T-helper 17 cell (primary cell): ENCODE results near the gene FBXO48. TPM values are rescaled to one million over a fixed set of nuclear protein-coding genes. Genes with fewer than 3 reads are reported as not detected.
A peak's percentile ranks its signal among the peaks of the same experiment; 100 is the strongest.
"Not testable (repeated sequence)": the region's sequence is repeated elsewhere in the genome, so short reads cannot be mapped to it uniquely, and the experiment has no call there.

Experiments used
- ATAC-seq: fragments of 150-1000 bp; cut with Tn5 transposase; 2 replicates; pipeline ENCODE4 v1.10.0; 2021; ENCODE audit warnings: mild to moderate bottlenecking, moderate library complexity
- DNase-seq, 3 donors: peaks; one replicate each; pipeline versions ENCODE4 v3.0.0 to v3.0.0-alpha.2; 2020 to 2021
- H3K9me3 ChIP-seq: one replicate; pipeline ENCODE4 v1.7.0; 2013; ENCODE audit warnings: low read length, mild to moderate bottlenecking; ENCODE audit not compliant: control insufficient read depth, poor library complexity, severe bottlenecking
- H3K27ac Mint-ChIP-seq: one replicate; pipeline ENCODE4 v1.8.0; 2022; ENCODE audit warnings: mild to moderate bottlenecking, moderate library complexity, mixed read lengths
- H3K27me3 Mint-ChIP-seq: one replicate; pipeline ENCODE4 v1.8.0; 2022; ENCODE audit warnings: mixed read lengths
- H3K36me3 Mint-ChIP-seq: one replicate; pipeline ENCODE4 v1.8.0; 2022; ENCODE audit warnings: low read depth, mixed read lengths
- H3K4me1 Mint-ChIP-seq: one replicate; pipeline ENCODE4 v1.8.0; 2022; ENCODE audit warnings: mild to moderate bottlenecking, mixed read lengths
- H3K4me3 Mint-ChIP-seq: one replicate; pipeline ENCODE4 v1.8.0; 2022; ENCODE audit warnings: mild to moderate bottlenecking, moderate library complexity, mixed read lengths
- total RNA-seq, 4 donors: library from RNA in 2 of 4; stranded (reverse) in 2 of 4; gene quantifications; one replicate each; pipeline ENCODE4 v1.2.3 and lab custom pipeline; 2022 to 2026

FBXO48 gene
- total RNA-seq, 2 donors from 2014 or later: 1.5 to 1.7 TPM

- no peak for ATAC-seq
- peak overlapping the region; percentile 83 for H3K4me3 Mint-ChIP-seq
- no peaks in the 10 kb centered on the region for H3K27me3 Mint-ChIP-seq
- no peaks in the 10 kb centered on the region for H3K9me3 ChIP-seq
- peaks cover 2% of the 10 kb centered on the region for H3K36me3 Mint-ChIP-seq
- peak overlapping the region; percentile 98 for H3K27ac Mint-ChIP-seq
- peak in 1 of 3 donors; percentile 25 for DNase-seq
- peaks cover 39% of the 10 kb centered on the region for H3K4me1 Mint-ChIP-seq
Observed at GRCh38 chr2:68465081-68465916, 1.8 kb downstream of the FBXO48 start.

DNA sequence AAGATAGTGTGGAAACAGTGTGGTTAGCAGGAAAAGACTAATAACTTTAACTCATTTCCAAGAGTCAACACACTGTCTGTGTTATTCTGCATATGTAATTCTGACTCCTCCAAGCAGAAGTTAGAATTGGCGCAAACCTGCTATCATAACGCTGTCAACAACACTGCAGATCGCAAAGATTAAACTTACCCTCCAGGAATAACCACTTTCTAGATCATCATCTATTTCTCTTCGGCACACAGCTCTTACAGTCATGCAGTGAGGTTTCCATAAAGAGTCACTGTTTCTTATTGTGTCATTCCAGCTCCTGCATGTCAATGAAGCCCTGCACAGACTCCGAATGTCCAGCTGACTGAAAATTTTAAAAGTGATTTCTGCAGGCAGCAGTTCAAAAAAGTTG lies 2.4 kb downstream of the FBXO48 start:
- DNase-seq (no peak), ATAC-seq (no peak)
- Mint-ChIP-seq H3K4me1 (peaks cover 43% of the 10 kb centered on the region), H3K27ac (peak overlapping the region; percentile 98), H3K36me3 (peaks cover 2% of the 10 kb centered on the region), H3K4me3 (peak overlapping the region; percentile 83), H3K27me3 (no peaks in the 10 kb centered on the region)
- H3K9me3 ChIP-seq: no peaks in the 10 kb centered on the region

DNA sequence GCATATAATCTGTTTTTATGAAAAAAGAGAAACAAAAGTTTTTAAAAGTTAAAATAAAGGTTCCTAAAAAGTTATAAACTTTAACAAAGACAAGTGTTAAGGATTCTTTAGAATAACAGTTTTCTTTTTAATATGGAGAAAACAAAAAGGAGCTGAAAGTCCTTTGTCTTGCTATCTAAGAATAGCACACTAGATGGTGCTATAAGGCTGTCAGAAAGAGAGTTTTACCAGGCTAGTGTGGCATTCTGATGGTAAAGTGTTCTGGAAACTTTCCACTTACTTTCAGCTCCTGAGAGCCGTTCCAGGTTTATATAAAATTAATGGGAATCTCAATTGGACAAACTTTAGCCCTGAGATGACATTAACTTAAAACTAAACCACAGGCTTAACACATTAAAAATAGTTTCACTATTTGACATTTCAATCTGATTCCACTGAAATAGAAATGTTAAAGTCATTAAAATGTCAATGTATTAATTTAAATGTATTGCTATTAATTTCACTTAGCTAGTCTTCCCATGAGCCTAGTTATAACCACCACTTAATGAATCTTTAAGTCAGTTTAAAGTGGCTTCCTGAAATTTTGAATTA lies 3.7 kb downstream of the FBXO48 start:
- DNase-seq (no peak), ATAC-seq (no peak)
- Mint-ChIP-seq H3K27ac (no peak overlapping the region), H3K36me3 (peaks cover 2% of the 10 kb centered on the region), H3K4me3 (no peak overlapping the region), H3K27me3 (no peaks in the 10 kb centered on the region), H3K4me1 (peaks cover 36% of the 10 kb centered on the region)
- no peaks in the 10 kb centered on the region for H3K9me3 ChIP-seq

GRCh38 chr2:68458981-68459380 lies 8.1 kb downstream of the FBXO48 start:
- no peak overlapping the region for H3K4me3 Mint-ChIP-seq
- H3K4me1 Mint-ChIP-seq: peaks cover 20% of the 10 kb centered on the region
- DNase-seq (no peak), ATAC-seq (no peak)
- peaks cover 3% of the 10 kb centered on the region for H3K36me3 Mint-ChIP-seq
- no peak overlapping the region for H3K27ac Mint-ChIP-seq
- H3K27me3 Mint-ChIP-seq: no peaks in the 10 kb centered on the region
- H3K9me3 ChIP-seq: no peaks in the 10 kb centered on the region

DNA sequence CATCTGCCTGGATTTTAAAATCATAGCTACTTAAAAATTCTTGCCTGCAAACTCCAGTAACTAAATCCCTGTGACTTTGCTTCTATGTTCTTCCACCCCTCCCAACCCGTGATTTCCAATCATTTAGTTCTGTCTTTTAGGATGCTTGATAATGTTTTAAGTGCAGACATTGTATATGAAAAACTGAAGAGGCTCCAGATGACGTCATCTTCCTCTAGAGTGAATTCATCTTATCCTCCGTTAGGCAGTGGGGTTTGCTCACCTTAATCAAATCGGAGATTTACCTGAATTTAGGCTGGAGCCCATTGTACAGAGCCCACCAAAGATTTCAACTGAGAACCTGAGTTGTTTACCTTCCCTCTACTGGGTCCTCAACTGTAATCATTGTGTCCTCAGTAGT lies 10.9 kb downstream of the FBXO48 start:
- ATAC-seq (no peak), DNase-seq (no peak)
- Mint-ChIP-seq H3K36me3 (peaks cover 3% of the 10 kb centered on the region), H3K27me3 (no peaks in the 10 kb centered on the region), H3K27ac (peak overlapping the region; percentile 65), H3K4me1 (peaks cover 33% of the 10 kb centered on the region), H3K4me3 (no peak overlapping the region)
- no peaks in the 10 kb centered on the region for H3K9me3 ChIP-seq

DNA sequence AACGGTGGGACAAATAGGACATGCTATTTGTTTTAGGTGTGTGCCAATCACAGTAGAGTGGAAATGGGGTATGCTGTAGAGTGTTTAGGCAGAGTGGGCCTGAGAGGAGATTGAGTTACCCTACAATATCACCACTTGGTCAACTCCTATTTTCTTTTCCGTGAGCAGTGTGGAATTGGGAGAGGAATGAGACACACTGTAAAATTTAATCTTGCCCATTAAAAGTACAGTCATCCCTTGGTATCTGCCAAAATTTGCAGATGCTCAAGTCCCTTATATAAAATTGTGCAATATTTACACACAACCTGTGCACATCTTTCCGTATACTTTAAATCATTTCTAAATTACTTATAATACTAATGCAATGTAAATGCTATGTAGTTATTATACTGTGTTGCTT lies 12.4 kb downstream of the FBXO48 start:
- H3K4me3 Mint-ChIP-seq: no peak overlapping the region
- ATAC-seq: no peak
- H3K9me3 ChIP-seq: no peaks in the 10 kb centered on the region
- H3K36me3 Mint-ChIP-seq: peaks cover 3% of the 10 kb centered on the region
- H3K27ac Mint-ChIP-seq: no peak overlapping the region
- peaks cover 27% of the 10 kb centered on the region for H3K4me1 Mint-ChIP-seq
- no peak for DNase-seq
- no peaks in the 10 kb centered on the region for H3K27me3 Mint-ChIP-seq

- peaks cover 26% of the 10 kb centered on the region for H3K4me1 Mint-ChIP-seq
- peak overlapping the region; percentile 48 for H3K27ac Mint-ChIP-seq
- H3K27me3 Mint-ChIP-seq: no peaks in the 10 kb centered on the region
- DNase-seq (no peak), ATAC-seq (no peak)
- H3K36me3 Mint-ChIP-seq: peaks cover 3% of the 10 kb centered on the region
- H3K9me3 ChIP-seq: no peaks in the 10 kb centered on the region
- no peak overlapping the region for H3K4me3 Mint-ChIP-seq
Observed at GRCh38 chr2:68453761-68454360, 13.2 kb downstream of the FBXO48 start.

DNA sequence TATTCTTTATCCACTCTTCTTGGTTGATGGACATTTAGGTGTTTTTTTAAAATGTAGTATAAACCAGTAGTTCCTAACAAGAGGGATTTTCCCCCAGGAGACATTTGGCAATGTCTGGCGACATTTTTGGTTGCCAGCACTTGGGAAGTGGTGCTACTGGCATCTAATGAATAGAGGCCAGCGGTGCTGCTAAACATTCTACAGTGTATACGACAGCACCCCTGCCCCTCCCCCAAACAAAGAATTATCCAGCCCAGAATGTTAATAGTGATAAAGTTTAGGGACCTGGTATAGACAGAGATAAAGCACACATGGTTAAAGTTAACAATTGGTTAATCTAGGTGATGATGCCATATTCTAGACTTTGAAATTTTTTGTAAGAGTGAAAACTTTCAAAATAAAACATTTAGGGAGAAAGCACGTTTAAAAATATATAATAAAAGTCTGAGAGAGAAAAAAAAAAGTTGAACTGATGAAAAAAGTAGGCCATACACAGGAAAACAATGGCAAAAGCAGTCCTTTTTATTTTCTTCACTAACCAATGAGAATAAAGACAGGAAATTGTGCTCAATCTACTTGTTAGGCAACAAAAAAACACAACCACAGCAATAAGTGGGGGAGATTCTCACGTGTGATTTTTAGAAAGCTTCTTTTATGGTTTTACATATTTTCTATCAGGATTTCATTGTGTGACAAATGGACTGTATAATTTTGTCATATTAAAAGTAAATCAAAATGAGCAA lies 14.8 kb downstream of the FBXO48 start:
- ATAC-seq (peak; percentile 84), DNase-seq (no peak)
- Mint-ChIP-seq H3K4me3 (peak overlapping the region; percentile 3), H3K27ac (peak overlapping the region; percentile 85), H3K27me3 (no peaks in the 10 kb centered on the region), H3K36me3 (peaks cover 3% of the 10 kb centered on the region), H3K4me1 (peaks cover 22% of the 10 kb centered on the region)
- H3K9me3 ChIP-seq: no peaks in the 10 kb centered on the region

GRCh38 chr2:68448671-68449653 lies 18.1 kb downstream of the FBXO48 start:
- no peaks in the 10 kb centered on the region for H3K36me3 Mint-ChIP-seq
- ATAC-seq: peak; percentile 25
- H3K27ac Mint-ChIP-seq: no peak overlapping the region
- H3K4me1 Mint-ChIP-seq: peaks cover 15% of the 10 kb centered on the region
- DNase-seq: no peak
- H3K4me3 Mint-ChIP-seq: no peak overlapping the region
- no peaks in the 10 kb centered on the region for H3K27me3 Mint-ChIP-seq
- H3K9me3 ChIP-seq: no peaks in the 10 kb centered on the region

- Mint-ChIP-seq H3K4me3 (no peak overlapping the region), H3K27me3 (no peaks in the 10 kb centered on the region), H3K4me1 (peaks cover under 1% of the 10 kb centered on the region), H3K36me3 (no peaks in the 10 kb centered on the region), H3K27ac (no peak overlapping the region)
- DNase-seq (no peak), ATAC-seq (no peak)
- no peaks in the 10 kb centered on the region for H3K9me3 ChIP-seq
Observed at GRCh38 chr2:68447118-68447517, 20.0 kb downstream of the FBXO48 start.

DNA sequence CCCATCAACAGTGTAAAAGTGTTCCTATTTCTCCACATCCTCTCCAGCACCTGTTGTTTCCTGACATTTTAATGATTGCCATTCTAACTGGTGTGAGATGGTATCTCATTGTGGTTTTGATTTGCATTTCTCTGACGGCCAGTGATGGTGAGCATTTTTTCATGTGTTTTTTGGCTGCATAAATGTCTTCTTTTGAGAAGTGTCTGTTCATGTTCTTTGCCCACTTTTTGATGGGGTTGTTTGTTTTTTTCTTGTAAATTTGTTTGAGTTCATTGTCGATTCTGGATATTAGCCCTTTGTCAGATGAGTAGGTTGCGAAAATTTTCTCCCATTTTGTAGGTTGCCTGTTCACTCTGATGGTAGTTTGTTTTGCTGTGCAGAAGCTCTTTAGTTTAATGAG lies 20.7 kb downstream of the FBXO48 start:
- not testable (repeated sequence) for H3K9me3 ChIP-seq, H3K27me3 Mint-ChIP-seq, DNase-seq, H3K27ac Mint-ChIP-seq, H3K4me1 Mint-ChIP-seq, ATAC-seq, H3K4me3 Mint-ChIP-seq, H3K36me3 Mint-ChIP-seq

DNA sequence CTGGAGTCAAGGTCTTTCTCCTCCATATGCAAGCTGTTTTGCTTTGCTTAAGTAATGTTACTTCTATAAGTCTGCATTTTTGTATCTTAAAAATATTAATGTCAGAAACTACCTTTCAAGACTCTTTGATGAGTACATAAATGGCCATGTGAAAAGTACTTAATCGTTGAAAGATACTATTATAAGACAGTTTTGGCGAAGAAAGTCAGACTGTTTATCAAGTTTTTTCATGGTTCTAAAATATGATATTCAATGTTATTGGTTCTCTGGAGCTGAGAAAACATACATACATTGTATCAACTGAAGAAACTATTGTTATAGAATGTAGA lies 25.1 kb downstream of the FBXO48 start:
- H3K9me3 ChIP-seq: no peaks in the 10 kb centered on the region
- Mint-ChIP-seq H3K36me3 (no peaks in the 10 kb centered on the region), H3K27me3 (no peaks in the 10 kb centered on the region), H3K27ac (no peak overlapping the region), H3K4me1 (peaks cover 12% of the 10 kb centered on the region), H3K4me3 (no peak overlapping the region)
- no peak for ATAC-seq
- DNase-seq: no peak
